SKM-1 treated with dmso at 0.1 percent for 144 hours (cell line): Measurements from ENCODE around the gene GOSR1.
A peak's percentile ranks its signal among the peaks of the same experiment; 100 is the strongest.
"Not testable (repeated sequence)": the region's sequence is repeated elsewhere in the genome, so short reads cannot be mapped to it uniquely, and the experiment has no call there.

Experiments
- DNase-seq: peaks from one replicate; lab custom pipeline; 2025; ENCODE audit not compliant: unreplicated experiment; lab: John Stamatoyannopoulos, UW

GOSR1 gene

DNA sequence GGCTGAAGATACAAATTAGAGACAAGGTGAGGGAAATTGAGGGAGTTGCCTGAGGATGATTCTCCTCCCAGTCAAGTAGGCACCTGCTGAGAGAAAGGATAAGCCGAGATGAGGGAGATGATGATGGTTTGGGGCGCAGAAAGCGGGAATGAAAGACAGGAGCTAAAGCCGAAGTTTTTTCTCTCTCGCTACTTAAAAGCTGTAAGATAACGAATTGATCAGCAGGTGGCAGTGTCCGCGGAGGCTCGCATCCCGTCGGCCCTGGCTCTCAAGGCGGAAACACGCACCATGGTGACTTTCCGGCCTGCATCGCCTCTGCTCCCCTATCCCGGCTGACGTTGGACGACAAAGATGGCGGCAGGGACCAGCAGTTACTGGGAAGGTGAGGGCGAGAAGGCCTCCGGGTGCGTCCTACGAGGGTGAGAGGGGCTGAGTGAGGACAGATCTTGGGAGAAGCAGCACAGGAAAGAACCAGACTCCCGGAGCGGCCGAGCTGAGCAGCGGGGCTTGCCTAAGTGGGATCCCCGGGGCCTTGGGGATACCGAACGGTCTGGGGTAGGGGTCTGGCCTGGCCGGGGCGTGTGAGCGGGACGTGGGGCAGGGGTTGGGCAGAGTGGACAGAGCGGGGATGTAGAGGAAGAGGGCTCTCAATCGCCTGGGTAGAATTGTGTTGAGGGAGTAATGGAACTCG is at the start of gene GOSR1:
GOSR1 (plus strand) TSS at position 326 of the 691 bp plus-strand sequence; CDS start at position 352, 26 bp downstream.
- DNase-seq = peak; percentile 91

DNA sequence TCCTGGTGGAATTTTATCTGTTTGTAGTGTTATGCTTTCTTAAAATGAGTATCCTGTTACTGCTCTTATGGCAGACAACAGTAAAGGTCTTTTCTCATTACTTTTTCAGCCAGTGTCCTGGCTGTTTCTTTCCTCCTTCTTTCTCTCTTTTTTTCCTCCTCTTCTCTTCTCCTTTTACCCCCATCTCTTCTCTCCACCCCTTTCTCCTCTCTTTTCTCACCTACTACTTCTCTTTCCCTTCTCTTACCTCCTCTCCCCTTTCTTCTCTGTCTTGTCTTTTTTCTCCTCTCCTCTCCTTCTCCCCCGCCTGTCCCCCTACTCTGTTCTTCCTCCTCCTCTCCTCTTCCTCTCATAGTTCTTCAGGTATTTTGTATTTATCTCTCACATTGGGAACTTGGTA is 49.6 kb upstream of the GOSR1 start:
- DNase-seq = no peak

DNA sequence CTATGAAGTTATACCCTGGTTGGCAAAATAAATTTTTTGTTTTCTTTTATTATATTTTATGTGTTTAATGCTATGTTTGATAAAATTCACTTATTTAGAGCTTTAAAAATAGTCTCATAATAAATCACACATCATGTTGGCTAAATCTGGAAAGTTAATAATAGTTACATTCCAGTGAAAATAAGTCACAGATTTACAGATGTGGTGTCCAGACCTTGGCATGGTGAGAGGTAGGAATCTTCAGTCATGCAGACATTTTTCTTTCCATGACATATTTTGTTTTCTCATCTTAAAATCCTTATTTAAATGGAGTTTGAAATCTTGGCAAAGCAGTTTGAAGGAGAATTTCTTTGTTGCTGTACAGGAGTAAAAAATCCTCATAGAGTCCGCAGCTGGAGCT is 48.1 kb upstream of the GOSR1 start:
- DNase-seq = no peak

DNA sequence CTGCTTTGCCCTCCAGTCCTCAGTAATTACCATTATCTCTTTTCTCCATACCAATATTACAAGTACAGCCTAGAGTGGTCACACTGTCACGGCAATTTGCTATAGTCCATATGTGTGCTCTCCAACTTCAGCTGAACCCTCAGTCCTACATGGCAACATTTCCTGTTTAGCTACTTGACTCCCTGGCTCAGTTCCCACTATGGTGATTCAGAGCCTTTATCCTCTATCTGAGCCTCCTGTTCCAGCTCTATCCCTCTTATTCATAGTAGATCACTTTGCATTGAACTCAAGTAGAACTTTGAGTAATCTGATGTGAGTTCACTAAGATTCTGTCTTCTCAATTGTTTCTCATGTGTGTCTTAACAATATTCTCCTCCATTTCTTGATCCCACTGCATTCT is 43.7 kb upstream of the GOSR1 start:
- no peak for DNase-seq

DNA sequence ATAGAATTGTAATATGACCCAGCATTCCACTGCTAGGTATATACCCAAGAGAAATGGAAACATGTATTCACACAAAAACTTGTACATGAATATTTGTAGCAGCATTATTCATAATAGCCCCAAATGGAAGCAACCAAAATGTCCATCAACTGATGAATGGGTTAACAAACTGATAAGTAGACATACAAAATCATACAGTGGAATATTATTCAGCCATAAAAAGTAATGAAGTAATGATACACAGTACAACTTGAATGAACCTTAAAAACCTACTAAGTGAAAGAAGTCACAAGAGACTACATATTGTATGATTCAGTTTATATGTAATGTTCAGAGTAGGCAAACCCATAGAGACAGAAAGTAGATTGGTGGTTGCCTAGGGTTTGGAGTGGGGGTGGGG is 40.5 kb upstream of the GOSR1 start:
- DNase-seq = no peak

DNA sequence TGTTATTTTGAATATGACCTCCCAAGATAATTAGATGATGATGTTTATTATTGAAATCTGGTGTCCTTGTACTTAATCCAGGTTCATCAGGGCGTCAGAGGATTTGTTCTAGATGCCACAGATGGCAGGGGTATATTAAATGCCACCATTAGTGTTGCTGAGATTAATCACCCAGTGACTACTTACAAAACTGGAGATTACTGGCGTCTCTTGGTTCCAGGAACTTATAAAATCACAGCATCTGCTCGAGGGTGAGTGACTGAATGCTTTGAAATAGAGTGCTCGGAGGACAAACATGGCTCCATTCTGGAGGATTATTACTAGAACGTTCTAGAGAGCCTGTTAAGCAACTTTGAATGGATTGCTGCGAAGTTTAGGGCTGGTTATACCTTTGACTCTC is 33.5 kb upstream of the GOSR1 start:
- no peak for DNase-seq

DNA sequence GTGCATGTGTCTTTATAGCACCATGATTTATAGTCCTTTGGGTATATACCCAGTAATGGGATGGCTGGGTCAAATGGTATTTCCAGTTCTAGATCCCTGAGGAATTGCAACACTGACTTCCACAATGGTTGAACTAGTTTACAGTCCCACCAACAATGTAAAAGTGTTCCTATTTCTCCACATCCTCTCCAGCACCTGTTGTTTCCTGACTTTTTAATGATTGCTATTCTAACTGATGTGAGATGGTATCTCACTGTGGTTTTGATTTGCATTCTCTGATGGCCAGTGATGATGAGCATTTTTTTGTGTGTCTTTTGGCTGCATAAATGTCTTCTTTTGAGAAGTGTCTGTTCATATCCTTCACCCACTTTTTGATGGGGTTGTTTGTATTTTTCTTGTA is 30.6 kb upstream of the GOSR1 start:
- DNase-seq = not testable (repeated sequence)

DNA sequence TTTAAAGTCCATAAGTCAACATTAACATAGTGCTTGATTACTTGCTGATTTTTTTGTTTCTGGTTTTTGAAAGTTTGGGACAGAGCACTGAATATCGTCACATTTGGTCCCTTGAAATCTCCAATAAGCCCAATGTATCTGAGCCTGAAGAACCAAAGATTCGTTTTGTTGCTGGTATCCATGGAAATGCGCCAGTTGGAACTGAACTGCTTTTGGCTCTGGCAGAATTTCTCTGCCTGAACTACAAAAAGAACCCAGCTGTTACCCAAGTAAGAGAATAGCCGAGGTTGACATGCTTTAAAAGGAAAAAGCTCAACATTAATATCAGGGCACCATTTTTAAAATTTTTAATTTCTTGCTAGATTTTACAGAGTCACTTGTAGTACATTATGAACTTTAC is 27.7 kb upstream of the GOSR1 start:
- DNase-seq = no peak

DNA sequence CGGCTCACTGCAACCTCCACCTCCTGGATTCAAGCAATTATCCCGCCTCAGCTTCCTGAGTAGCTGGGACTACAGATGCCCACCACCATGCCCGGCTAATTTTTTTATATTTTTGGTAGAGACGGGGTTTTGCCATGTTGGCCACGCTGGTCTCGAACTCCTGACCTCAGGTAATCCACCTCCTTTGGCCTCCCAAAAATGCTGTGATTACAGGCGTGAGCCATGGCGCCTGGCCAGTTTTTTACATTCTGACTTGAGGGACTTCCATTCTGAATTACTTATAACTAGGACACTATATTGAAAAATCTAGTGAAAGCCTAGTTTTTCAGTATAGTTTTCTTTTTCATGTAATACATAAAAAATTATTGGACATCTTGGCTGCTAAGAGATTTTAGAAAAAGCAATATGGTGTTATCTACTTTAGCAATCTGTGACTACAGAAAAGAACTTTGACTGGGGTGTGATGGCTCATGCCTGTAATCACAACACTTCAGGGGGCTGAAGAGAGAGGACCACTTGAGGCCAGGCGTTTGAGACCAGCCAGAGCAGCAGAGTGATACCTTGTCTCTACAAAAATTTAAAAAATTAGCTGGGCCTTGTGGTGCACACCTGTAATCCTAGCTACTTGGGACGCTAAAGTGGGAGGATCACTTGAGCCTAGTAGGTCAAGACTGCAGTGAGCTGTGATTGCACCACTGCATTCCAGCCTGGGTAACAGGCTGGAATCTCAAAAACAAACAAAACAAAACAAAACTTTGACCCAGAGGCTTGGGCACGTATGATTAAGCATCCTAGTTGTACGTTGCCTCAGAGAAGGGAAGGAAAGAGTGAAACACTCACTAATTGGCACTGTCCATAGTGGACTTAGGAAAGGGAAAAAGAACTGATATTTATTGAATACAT is 26.8 kb upstream of the GOSR1 start:
- DNase-seq = no peak

DNA sequence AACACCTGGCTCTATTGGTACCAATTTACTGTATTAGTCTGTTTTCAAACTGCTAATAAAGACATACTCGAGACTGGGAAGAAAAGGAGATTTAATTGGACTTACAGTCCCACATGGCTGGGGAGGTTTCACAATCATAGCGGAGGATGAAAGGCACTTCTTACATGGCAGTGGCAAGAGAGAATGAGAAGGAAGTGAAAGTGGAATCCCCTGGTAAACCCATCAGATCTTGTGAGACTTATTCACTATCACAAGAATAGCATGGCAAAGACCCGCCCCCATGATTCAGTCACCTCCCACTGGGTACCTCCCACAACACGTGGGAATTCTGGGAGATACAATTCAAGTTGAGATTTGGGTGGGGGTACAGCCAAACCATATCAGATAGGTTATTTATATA is 22.6 kb upstream of the GOSR1 start:
- no peak for DNase-seq

DNA sequence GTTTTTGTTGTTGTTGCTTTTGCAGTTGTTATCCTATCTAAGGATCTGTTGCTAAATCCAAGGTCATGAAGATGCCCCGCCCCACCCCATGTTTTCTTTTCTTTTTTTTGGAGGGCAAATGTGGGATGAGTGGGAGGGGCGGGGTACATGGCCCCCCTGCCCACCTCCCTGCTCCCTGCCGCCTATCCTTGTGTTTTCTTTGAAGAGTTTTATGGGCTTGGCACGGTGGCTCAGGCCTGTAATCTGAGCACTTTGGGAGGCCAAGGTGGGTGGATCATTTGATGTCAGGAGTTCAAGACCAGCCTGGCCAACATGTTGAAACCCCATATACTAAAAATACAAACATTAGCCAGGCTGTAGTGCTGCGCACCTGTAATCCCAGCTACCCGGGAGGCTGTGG is 18.8 kb upstream of the GOSR1 start:
- no peak for DNase-seq

DNA sequence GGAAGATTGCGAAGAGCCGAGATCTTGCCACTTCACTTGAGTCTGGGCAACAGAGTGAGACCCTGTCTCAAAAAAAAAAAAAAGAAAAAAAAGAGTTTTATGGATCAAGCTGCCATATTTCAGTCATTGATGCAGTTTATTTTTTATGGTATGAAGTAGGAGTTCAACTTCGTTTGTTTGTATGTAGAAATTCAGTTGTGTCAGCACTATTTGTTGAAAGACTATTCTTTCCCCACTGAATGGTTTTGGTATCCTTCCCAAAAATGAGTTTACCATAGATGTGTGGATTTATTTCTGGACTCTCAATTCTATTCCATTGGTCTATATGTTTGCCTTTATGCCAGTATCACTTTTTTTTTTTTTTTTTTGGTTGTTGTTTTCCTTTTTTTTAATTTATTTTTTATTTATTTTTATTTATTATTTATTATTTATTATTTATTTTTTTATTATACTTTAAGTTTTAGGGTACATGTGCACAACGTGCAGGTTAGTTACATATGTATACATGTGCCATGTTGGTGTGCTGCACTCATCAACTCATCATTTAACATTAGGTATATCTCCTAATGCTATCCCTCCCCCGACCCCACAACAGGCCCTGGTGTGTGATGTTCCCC is 18.3 kb upstream of the GOSR1 start:
- DNase-seq = not testable (repeated sequence)

DNA sequence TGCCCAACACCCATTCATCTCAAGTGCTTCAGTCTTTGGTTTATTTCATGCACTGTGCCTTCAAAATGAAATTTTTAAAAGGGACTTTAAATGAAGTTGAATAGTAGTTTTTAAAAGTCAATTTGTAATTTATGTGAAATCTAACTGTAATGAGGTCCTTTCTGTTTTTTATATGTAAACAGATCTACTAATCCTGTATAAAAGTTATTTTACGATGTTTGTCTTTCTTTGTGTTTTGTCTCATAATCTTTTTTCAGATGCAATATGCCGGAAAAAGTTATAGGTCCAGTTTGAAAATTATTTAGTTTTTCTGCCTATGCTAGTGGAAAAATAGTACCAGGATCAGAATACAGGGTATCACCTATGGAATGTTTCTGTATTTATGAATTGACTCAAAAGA is 8.7 kb upstream of the GOSR1 start:
- DNase-seq = no peak

DNA sequence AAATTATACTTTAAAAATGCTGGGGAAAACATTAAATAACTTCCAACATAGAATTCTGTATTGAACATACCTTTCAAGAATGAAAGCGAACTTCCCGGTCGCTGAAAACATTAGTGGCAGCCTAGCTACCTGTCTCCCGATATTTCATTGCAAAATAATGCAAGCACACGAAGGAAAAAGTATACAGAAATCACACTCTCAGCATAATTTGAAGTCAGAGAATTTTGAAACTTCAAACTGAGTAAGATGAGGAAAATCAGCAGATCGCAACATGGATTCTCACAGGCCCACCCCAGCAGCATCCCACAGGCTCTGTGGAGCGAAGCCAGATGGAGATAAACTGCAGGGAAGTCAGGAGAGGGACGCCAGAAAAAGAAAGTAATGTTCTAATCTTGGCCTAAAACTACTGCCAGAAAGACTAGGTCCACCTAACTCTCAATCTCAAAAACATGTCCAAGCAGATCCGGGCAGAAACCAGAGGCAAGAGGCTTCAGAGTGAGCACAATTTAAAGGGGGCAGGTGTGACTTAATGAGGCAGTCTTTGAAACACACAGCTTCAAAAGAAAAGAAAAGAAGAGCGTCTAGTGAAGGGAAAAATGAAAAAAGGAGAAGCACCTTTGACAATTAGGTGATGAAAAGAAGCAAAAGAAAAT is 4.8 kb upstream of the GOSR1 start:
- no peak for DNase-seq

DNA sequence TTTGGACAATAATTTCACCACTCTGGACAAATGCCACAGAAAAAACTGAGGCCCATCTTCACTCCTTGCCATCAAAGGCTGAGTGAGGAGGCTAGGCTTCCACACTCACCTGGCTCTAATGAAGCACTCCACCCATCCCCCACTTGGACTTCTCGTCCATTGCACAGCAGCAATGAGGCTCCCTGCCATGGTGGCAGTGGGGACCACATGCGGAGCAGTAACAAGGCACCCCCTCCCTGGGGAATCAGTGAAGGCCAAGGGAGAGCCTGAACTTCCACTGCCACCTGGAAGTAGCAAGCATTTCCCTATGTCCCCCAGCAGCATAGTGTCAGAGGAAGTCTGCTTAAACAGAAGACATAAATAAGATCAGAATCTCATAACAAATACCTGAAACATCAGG is 2.0 kb upstream of the GOSR1 start:
- DNase-seq = no peak

DNA sequence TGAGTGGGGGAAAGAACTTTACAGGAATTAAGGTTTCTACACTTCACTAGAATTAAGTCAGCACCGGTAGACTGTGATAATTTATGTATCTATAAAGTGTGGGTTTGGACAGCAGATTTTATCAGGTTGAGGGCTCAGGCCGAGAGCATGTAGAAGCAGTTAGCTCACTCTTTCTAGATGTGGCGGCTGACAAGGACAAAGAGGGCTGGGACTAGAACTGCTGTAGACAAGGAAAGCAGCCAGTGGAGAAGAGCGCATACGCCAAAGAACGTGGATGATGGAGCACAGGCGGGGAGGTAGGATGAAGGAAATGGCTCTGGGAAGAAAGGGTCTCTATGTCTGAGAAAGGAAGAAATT is 504 bp upstream of the GOSR1 start:
- no peak for DNase-seq

DNA sequence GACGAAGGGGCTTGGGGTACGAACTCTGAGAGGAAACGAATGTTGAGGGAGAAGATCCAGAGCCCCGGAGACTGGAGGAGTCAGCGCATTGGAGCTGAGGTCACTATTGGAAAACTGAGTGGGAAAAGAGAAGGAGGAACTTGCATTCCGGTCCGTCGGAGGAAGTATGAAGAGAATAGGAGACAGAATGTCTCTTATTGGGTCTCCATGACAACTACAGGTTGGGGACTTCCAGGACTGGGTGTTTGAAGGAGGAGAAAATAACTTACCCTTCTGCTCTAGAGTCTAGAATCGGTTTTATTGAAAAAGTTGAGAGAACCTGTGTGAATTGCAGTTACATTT is 537 bp downstream of the GOSR1 start:
- DNase-seq = no peak

DNA sequence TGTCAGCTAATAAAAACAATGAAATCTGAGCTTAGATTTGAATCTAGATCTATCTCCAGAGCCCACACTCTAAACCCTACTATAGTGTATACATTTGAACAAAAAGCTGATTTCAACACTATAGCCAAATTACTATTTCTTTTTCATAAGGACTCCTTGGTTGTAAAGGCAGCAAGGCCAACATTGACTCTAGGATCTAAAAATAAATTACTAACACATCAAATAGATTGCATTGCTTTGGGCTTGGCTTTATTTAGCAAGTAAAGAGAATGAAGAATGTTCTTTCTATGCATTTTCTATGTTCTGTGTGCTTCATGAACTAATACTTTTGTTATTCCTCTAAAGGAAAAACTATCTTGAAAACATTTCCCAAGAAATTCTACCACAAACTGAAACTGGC is 5.3 kb downstream of the GOSR1 start:
- DNase-seq = no peak

DNA sequence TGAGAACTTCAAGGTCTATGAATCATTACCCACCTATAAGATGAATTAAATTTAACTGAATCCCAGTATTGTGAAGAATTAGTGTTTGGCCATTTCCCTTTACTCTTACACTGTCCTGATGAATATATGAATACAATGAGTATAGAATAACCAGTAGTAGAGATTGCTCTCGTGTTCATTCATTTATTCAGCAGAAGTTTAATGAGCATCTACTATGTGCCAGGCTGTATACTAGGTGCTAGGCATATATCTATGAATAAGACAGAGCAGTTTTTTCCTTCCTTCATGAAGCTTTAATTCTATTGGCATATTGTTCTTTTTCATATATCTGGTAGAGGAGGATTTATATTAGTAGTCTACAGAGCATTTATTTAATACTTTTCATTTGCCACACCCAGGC is 6.0 kb downstream of the GOSR1 start:
- no peak for DNase-seq

DNA sequence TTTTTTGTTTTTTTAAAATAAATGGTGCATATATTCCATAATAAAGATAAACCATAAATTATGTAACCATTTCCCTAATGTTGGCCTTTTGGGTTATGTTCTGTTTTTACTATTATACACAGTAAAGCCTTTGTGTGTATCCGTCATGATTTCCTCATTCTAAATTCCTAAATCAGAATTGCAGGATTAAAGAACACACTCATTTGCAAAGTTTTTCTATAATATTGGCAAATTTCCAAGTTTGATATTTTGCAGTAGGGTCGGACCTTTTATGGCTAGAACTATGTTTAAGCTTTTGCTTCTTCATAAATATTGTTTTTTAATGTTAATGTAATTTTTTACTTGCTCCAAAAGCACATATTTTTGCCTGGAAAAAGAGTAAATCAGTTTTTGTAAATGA is 16.6 kb downstream of the GOSR1 start:
- no peak for DNase-seq

DNA sequence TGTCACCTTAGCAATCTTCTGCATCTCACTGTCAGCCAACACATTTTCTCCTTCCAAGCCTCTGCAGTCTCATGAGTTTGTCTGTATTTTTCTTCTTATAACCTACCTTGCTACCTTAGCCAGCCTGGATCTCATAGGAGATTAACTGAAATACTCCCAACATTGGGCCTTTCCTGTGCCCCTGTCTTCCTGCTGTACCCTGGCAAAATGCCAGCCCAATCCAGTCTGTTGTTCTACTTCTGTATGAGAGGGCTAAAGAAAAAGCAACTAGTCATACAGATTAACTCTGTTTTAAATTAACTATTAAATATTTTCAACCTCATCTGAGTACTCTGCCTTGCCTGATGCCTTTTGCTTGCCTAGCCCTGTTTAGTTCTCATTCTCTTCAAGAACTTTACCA is 18.4 kb downstream of the GOSR1 start:
- DNase-seq = no peak

DNA sequence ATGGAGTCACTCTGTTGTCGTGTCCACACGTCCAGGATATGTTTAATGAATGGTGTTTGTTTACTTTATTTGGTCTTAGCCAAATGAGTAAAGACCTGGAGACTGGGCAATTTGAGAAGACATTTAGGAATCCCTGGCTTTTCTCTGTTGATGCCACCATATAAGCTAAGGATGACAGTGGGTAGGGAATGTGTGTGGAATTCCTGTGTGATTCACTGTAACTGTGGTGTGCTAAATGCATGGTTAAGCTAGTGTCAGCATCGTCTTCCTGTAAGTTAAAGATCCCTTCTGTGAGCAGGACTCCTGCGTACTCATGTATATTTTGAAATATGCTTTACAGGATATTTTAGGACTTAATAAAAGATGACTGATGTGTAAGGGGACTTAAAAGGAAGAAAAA is 26.4 kb downstream of the GOSR1 start:
- DNase-seq = no peak
